Brain microvascular endothelial cell (primary cell): ENCODE measurements around the gene DNAJB9.

ENCODE experiments used
- DNase-seq: peaks from one replicate; pipeline ENCODE4 v3.0.0-alpha.2; 2020
- H3K27ac ChIP-seq: fragments of 250-450 bp; sonication (Bioruptor Pico); 2 replicates; pipeline ENCODE4 v1.5.1; 2020; ENCODE audit warnings: mild to moderate bottlenecking, moderate library complexity
- H3K27me3 ChIP-seq: fragments of 250-450 bp; sonication (Bioruptor Pico); replicated peaks from 2 replicates; pipeline ENCODE4 v1.5.1; 2020; ENCODE audit warnings: mild to moderate bottlenecking
- H3K36me3 ChIP-seq: fragments of 250-450 bp; sonication (Bioruptor Pico); replicated peaks from 2 replicates; pipeline ENCODE4 v1.5.1; 2020; ENCODE audit warnings: mild to moderate bottlenecking
- H3K4me3 ChIP-seq: 2 replicates; pipeline ENCODE4 v1.5.1; 2011; ENCODE audit warnings: low read depth, mild to moderate bottlenecking, control low read depth, low read length, moderate library complexity
- CTCF ChIP-seq: IDR thresholded peaks from 2 replicates; pipeline ENCODE4 v1.5.1; 2011; ENCODE audit warnings: low read depth, mild to moderate bottlenecking, moderate library complexity, low read length, control low read depth, inconsistent platforms; ENCODE audit errors: missing control alignments
- in situ Hi-C: cut with HindIII; loops from 2 replicates; pipeline ENCODE4 v1.10.0; 2017; ENCODE audit warnings: low sequenced_read_pairs, low pct_ligation_motif_present

The DNAJB9 gene

GRCh38 chr7:108598914-108599580 is 29.4 kb downstream of the DNAJB9 start:
- in situ Hi-C loops, result no loop called here
- no peak for DNase-seq
- no peak overlapping the region for H3K27ac ChIP-seq
- H3K36me3 ChIP-seq, result no peaks in the 10 kb centered on the region
- no peak overlapping the region for H3K4me3 ChIP-seq
- peaks cover 2% of the 10 kb centered on the region for H3K27me3 ChIP-seq
- TF ChIP-seq CTCF, result no peak

- Histone ChIP-seq H3K27me3 (peaks cover 2% of the 10 kb centered on the region), H3K27ac (no peak overlapping the region), H3K4me3 (no peak overlapping the region), H3K36me3 (no peaks in the 10 kb centered on the region)
- TF ChIP-seq CTCF, result no peak
- no peak for DNase-seq
- in situ Hi-C loops, result no loop called here
Measured at GRCh38 chr7:108600399-108600798, 30.7 kb downstream of the DNAJB9 start.

GRCh38 chr7:108603656-108604306 is 34.1 kb downstream of the DNAJB9 start:
- no peak overlapping the region for H3K27ac ChIP-seq
- TF ChIP-seq CTCF, result no peak
- peaks cover 2% of the 10 kb centered on the region for H3K27me3 ChIP-seq
- in situ Hi-C loops, result no loop called here
- no peak for DNase-seq
- no peak overlapping the region for H3K4me3 ChIP-seq
- no peaks in the 10 kb centered on the region for H3K36me3 ChIP-seq

GRCh38 chr7:108604307-108605077 is 34.8 kb downstream of the DNAJB9 start:
- Histone ChIP-seq H3K27ac (no peak overlapping the region), H3K36me3 (no peaks in the 10 kb centered on the region), H3K27me3 (peaks cover 2% of the 10 kb centered on the region), H3K4me3 (no peak overlapping the region)
- TF ChIP-seq CTCF, result no peak
- DNase-seq, result no peak
- in situ Hi-C loops, result no loop called here

GRCh38 chr7:108605559-108606201 is 36.0 kb downstream of the DNAJB9 start:
- no peak overlapping the region for H3K27ac ChIP-seq
- no peak for DNase-seq
- no peak for TF ChIP-seq CTCF
- no peaks in the 10 kb centered on the region for H3K36me3 ChIP-seq
- H3K27me3 ChIP-seq, result no peaks in the 10 kb centered on the region
- in situ Hi-C loops, result no loop called here
- no peak overlapping the region for H3K4me3 ChIP-seq
